Myometrial cell (primary cell): ENCODE results near the gene CMTR1. TPM values are rescaled to one million over a fixed set of nuclear protein-coding genes. Genes with fewer than 3 reads are reported as not detected.

Source experiments
- total RNA-seq: library from RNA; depleted of rRNA; stranded (reverse); fragments of >200 nt; gene quantifications from 2 replicates; pipeline ENCODE4 v1.2.3, GENCODE V29; 2015

Gene CMTR1, protein sequence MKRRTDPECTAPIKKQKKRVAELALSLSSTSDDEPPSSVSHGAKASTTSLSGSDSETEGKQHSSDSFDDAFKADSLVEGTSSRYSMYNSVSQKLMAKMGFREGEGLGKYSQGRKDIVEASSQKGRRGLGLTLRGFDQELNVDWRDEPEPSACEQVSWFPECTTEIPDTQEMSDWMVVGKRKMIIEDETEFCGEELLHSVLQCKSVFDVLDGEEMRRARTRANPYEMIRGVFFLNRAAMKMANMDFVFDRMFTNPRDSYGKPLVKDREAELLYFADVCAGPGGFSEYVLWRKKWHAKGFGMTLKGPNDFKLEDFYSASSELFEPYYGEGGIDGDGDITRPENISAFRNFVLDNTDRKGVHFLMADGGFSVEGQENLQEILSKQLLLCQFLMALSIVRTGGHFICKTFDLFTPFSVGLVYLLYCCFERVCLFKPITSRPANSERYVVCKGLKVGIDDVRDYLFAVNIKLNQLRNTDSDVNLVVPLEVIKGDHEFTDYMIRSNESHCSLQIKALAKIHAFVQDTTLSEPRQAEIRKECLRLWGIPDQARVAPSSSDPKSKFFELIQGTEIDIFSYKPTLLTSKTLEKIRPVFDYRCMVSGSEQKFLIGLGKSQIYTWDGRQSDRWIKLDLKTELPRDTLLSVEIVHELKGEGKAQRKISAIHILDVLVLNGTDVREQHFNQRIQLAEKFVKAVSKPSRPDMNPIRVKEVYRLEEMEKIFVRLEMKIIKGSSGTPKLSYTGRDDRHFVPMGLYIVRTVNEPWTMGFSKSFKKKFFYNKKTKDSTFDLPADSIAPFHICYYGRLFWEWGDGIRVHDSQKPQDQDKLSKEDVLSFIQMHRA
- 26.2 and 36.5 TPM in 2 replicates for total RNA-seq

DNA sequence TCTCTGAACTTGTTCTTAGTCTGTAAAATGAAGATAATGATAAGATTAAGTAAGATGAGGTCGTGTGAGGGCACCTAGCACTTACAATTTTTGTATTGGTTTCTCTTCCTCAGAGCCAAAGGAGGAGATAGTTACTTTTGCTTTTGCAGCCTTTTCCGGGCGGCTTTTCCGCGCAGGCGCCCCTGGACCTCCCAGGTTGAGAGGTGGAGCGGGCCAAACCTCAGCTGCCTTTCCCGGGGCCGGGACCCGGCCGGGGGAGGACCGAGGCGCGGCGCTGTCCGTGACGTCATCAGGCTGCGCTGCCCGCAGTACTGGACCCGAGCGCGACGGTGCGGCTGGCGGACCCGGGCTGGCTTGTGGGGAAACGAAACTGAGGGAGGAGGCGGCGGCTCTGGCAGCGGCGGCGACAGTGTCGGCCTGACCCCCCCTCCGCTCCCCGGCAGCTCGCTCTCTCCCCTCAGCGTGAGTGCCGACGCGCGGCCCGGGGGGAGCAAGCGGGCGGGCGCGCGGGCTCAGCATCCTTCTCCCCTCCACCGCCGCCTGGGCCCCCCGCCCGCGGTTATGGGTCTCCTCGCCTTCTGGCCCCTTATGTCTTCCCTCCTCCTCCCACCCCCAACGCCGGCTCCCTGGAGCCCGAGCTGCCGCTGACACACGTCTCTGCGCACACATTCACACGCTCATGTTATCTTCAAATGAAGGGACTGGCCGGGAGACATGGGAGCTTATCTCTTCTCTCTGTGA, at the start of gene CMTR1:
TSS of gene CMTR1 (plus strand) at position 306 of the 741 bp plus-strand sequence. CDS start 2,409 bp downstream, outside the sequence.

DNA sequence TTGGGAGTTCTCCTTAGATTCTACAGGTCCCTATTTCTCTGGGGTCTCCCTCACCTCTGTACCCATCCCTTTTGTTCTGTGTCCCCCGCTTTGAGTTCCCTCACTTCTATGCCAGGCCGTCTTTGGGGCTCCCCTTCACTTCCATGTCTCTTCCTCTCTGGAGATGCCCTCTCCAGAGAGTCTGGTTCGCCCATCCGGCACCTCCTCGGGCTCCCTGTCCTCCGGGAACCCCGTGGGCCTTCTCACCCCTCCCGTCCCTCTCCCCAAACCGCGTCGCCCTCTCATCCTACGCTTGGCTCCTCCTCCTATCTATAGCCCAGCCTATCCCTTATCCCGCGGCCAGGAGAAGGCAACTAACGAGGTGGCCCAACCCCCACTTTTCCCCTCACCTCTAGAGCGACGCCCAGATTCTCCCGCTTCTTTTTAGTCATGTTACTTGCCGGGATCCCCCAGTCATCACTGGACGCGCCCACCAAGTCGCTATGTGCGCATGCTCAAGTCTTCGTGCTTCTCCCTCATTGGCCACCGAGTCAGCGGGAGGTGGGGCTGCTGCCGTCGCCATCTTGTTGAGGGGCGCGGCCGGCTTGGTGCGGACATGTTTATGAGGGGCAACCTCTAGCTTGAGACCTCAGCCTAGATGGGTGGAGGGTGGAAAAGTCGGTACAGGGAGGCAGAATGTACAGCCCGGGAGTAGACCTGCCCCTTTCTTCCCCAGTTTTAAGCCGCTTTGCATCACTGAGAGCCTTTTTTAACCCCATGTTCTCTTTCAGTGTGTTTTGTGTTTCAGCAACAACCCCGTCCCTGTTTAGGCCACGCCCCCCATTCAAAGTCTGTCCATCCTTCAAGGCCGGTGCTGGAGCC, 66.6 kb downstream of the CMTR1 start, which contains the start of gene CCDC167:
TSS of gene CCDC167 (minus strand) at position 461 of the 861 bp plus-strand sequence. CDS start at position 431, 30 bp downstream.

Other genes with a start within 250 kb of the CMTR1 start
- 7.2 and 9.2 TPM in 2 replicates for gene TBC1D22B, start 175.4 kb upstream of the CMTR1 start, total RNA-seq
- 1.4 and 2.0 TPM in 2 replicates for gene TMEM217, start 175.1 kb upstream of the CMTR1 start, total RNA-seq
- gene RNF8, start 79.2 kb upstream of the CMTR1 start, total RNA-seq, result 23.7 and 32.9 TPM in 2 replicates
- gene CCDC167, start 66.7 kb downstream of the CMTR1 start, total RNA-seq, result 64.9 and 68.6 TPM in 2 replicates